ENCODE data around the gene ZBTB7A. TPM values are rescaled to one million over a fixed set of nuclear protein-coding genes. Genes with fewer than 3 reads are reported as not detected.

The ZBTB7A gene
- total and polyA plus RNA-seq, 2 of the 4 experiments (the other 2 are of a cell fraction), result 3.2 to 10.3 TPM

DNA sequence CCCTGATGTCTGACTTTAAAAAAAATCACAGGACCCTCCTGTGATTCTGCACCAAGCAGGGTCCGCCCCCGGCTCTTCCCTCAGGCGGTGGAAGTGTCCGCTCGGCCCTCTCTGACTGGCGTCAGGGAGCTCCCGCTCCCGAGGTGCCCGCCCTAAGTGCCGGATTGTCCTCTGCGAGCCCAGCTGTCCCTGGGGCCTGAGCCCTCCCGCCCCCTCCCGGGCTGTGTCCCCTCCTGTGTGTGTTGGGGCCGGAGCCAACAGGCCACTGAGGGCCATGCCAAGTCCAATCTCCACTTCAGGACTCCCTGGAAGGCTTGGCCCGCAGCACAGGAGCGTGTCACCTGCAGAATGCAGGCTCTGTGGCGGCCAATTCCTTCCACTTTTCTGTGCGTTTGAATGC, 31.8 kb upstream of the ZBTB7A start:
- in situ Hi-C loops (cut with MboI; ENCODE audit: low sequenced_read_pairs) (no loop called here), dilution Hi-C loops (cut with HindIII; ENCODE audit: low sequenced_read_pairs, unreplicated experiment) (no loop called here), intact Hi-C loops (cut with micrococcal nuclease) (no loop called here)
- 82% methylated on average over 10 of the region's 18 CpGs; no CpG with 5 or more reads in 1 of the 2 experiments for WGBS, 2 experiments (ENCODE audit: extremely low coverage in 2 of 2, insufficient read length in 1 of 2)
- Histone ChIP-seq H3K4ac (ENCODE audit: low read depth, low read length) (no peak overlapping the region), H4K5ac (ENCODE audit: low read depth, low read length) (no peak overlapping the region), H3K4me1 (ENCODE audit: control insufficient read depth, insufficient read depth, low read length) (no peaks in the 10 kb centered on the region), H3K14ac (replicated peaks; ENCODE audit: low read depth, low read length) (no peak overlapping the region), H4K20me1 (ENCODE audit: insufficient read depth, low read length) (no peaks in the 10 kb centered on the region; the same call in none of the 2 replicates), H4K91ac (ENCODE audit: insufficient read depth, low read depth, low read length) (no peak overlapping the region), H3K36me3 (ENCODE audit: control insufficient read depth, insufficient read depth, low read length) (peaks cover 75% of the 10 kb centered on the region), H3K23ac (ENCODE audit: low read depth, low read length) (no peak overlapping the region), H3K27me3 (ENCODE audit: control insufficient read depth, insufficient read depth, low read length) (no peaks in the 10 kb centered on the region), H3K18ac (ENCODE audit: low read depth, low read length) (no peak overlapping the region), H3K4me2 (ENCODE audit: low read depth, low read length) (no peak overlapping the region), H3K56ac (ENCODE audit: extremely low read depth, insufficient read depth, low read length) (no peak overlapping the region), H2BK5ac (ENCODE audit: low read depth, low read length, poor library complexity, severe bottlenecking) (no peak overlapping the region), H3K4me3 (ENCODE audit: insufficient read depth, low read depth, low read length) (no peak overlapping the region), H2BK120ac (ENCODE audit: low read depth, low read length) (no peak overlapping the region), H2AK9ac (replicated peaks; ENCODE audit: low read depth, low read length, poor library complexity) (no peak overlapping the region), H3K9me3 (ENCODE audit: control insufficient read depth, insufficient read depth, low read length) (no peaks in the 10 kb centered on the region), H3K9ac (ENCODE audit: low read depth, low read length) (no peak overlapping the region), H4K8ac (ENCODE audit: low read depth in 2 of 2, low read length in 2 of 2) (no peak overlapping the region), H2AFZ (replicated peaks; ENCODE audit: low read length, poor library complexity) (no peak overlapping the region), H2BK20ac (ENCODE audit: low read depth, low read length) (no peak overlapping the region), H3K79me1 (ENCODE audit: low read depth in 1 of 2, low read length in 2 of 2) (peaks cover 0 to 10% of the 10 kb centered on the region in 2 experiments; a peak in 2 of 4 replicates), H2BK15ac (ENCODE audit: low read depth, low read length) (no peak overlapping the region), H3K27ac (ENCODE audit: insufficient read depth, low read length) (no peak overlapping the region), H3K9me1 (ENCODE audit: insufficient read depth, low read length) (no peaks in the 10 kb centered on the region), H2AK5ac (ENCODE audit: low read depth, low read length) (no peak overlapping the region)
- POLR2A ChIA-PET (ENCODE audit: unreplicated experiment), result no interaction called here
- no TSS peak for BruUV-seq (replicated peaks)
- no peak for TF ChIP-seq FOS (IDR thresholded peaks at IDR 0.05; ENCODE audit: low read depth, low read length)
- TF ChIP-seq, protein P1, sequence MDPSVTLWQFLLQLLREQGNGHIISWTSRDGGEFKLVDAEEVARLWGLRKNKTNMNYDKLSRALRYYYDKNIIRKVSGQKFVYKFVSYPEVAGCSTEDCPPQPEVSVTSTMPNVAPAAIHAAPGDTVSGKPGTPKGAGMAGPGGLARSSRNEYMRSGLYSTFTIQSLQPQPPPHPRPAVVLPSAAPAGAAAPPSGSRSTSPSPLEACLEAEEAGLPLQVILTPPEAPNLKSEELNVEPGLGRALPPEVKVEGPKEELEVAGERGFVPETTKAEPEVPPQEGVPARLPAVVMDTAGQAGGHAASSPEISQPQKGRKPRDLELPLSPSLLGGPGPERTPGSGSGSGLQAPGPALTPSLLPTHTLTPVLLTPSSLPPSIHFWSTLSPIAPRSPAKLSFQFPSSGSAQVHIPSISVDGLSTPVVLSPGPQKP (IDR thresholded peaks at IDR 0.05; ENCODE audit: borderline replicate concordance, low read depth, low read length), result no peak
- TF ChIP-seq POLR2A (IDR thresholded peaks at IDR 0.05; ENCODE audit: low read depth, low read length), result no peak
- no peak for TF ChIP-seq CEBPB (IDR thresholded peaks at IDR 0.05; ENCODE audit: low read depth, low read length)
- TF ChIP-seq, protein P2, sequence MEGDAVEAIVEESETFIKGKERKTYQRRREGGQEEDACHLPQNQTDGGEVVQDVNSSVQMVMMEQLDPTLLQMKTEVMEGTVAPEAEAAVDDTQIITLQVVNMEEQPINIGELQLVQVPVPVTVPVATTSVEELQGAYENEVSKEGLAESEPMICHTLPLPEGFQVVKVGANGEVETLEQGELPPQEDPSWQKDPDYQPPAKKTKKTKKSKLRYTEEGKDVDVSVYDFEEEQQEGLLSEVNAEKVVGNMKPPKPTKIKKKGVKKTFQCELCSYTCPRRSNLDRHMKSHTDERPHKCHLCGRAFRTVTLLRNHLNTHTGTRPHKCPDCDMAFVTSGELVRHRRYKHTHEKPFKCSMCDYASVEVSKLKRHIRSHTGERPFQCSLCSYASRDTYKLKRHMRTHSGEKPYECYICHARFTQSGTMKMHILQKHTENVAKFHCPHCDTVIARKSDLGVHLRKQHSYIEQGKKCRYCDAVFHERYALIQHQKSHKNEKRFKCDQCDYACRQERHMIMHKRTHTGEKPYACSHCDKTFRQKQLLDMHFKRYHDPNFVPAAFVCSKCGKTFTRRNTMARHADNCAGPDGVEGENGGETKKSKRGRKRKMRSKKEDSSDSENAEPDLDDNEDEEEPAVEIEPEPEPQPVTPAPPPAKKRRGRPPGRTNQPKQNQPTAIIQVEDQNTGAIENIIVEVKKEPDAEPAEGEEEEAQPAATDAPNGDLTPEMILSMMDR (conservative IDR thresholded peaks at IDR 0.05; ENCODE audit: low read depth, low read length), result no peak
- TF ChIP-seq MXI1 (IDR thresholded peaks at IDR 0.05; ENCODE audit: borderline replicate concordance, low read depth, low read length), result no peak
- no peak for TF ChIP-seq BHLHE40 (IDR thresholded peaks at IDR 0.05; ENCODE audit: low read depth, low read length)
- no peak for TF ChIP-seq SMC3 (IDR thresholded peaks at IDR 0.05; ENCODE audit: low read depth, low read length)
- no peak for TF ChIP-seq RAD21 (IDR thresholded peaks at IDR 0.05; ENCODE audit: low read length)
- TF ChIP-seq, protein P3, sequence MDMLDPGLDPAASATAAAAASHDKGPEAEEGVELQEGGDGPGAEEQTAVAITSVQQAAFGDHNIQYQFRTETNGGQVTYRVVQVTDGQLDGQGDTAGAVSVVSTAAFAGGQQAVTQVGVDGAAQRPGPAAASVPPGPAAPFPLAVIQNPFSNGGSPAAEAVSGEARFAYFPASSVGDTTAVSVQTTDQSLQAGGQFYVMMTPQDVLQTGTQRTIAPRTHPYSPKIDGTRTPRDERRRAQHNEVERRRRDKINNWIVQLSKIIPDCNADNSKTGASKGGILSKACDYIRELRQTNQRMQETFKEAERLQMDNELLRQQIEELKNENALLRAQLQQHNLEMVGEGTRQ (IDR thresholded peaks at IDR 0.05; ENCODE audit: low read depth, low read length), result no peak
- TF ChIP-seq CHD1 (IDR thresholded peaks at IDR 0.05; ENCODE audit: low read depth, low read length), result no peak
- TF ChIP-seq NFE2L2 (IDR thresholded peaks at IDR 0.05; ENCODE audit: low read depth, low read length), result no peak
- no peak for TF ChIP-seq MAFK (IDR thresholded peaks at IDR 0.05; ENCODE audit: low read depth, low read length)
- no peak for TF ChIP-seq RFX5 (IDR thresholded peaks at IDR 0.05; ENCODE audit: low read depth, low read length)
- TF ChIP-seq MAZ (IDR thresholded peaks at IDR 0.05; ENCODE audit: borderline replicate concordance, low read depth, low read length), result no peak
- TF ChIP-seq RCOR1 (IDR thresholded peaks at IDR 0.05; ENCODE audit: insufficient replicate concordance, low read length), result no peak
- ATAC-seq (ENCODE audit: low read depth) (no peak), DNase-seq (no peak)
- CTCF ChIA-PET, result no interaction called here
